ENCODE measurements around the gene SHROOM3. TPM values are rescaled to one million over a fixed set of nuclear protein-coding genes. Genes with fewer than 3 reads are reported as not detected.

SHROOM3 gene
- total and polyA plus RNA-seq, 8 donors: 6.1 to 212 (median 77.6) TPM

DNA sequence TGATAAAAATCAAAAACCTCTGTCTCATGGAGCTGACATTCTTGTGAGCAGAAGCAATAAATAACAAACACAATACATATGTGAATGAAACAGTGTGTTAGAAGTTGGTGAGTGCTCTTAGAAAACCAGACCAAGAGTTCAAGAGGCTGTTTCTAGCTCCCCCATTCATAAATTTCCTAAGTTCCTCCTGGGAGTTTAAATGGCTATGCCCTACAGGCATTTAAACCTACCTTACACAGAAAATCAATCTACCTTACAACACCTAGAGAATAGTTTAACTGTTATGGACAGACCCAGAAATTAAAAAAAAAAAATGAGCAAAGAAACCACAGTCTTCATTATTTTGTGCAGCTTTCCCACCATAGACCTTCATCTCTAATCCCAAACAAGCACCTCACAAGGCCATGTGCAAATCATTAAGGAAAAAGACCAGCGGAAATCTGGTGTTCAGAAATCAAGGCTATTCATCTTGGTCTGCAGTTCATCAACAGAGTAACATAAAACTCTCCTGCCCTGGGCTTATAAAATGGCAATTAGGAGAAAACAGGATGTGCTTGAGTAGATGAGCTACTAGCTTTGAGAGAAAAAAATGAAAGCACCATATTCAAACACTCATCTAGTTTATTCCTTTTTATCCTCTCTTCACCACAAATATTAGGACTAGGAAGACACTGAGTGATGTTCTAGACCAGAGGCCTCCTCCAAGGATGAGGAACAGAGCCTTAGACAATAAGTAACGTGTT, 147.2 kb downstream of the SHROOM3 start:
- no peaks in the 10 kb centered on the region for H3K36me3 ChIP-seq
- WGBS, 5 donors: 80 to 88% (median 84%) methylated on average over 2 of the region's 2 CpGs
- H3K27me3 ChIP-seq: peaks cover 0 to 6% (median 5%) of the 10 kb centered on the region in 3 donors
- peaks cover 0 to 9% (median 3%) of the 10 kb centered on the region in 4 donors for H3K4me1 ChIP-seq
- H3K27ac ChIP-seq: no peak overlapping the region
- intact Hi-C loops (cut with DNase I; ENCODE audit: low total_unique reads): no loop called here
- no peak for DNase-seq
- TF ChIP-seq, protein P1, sequence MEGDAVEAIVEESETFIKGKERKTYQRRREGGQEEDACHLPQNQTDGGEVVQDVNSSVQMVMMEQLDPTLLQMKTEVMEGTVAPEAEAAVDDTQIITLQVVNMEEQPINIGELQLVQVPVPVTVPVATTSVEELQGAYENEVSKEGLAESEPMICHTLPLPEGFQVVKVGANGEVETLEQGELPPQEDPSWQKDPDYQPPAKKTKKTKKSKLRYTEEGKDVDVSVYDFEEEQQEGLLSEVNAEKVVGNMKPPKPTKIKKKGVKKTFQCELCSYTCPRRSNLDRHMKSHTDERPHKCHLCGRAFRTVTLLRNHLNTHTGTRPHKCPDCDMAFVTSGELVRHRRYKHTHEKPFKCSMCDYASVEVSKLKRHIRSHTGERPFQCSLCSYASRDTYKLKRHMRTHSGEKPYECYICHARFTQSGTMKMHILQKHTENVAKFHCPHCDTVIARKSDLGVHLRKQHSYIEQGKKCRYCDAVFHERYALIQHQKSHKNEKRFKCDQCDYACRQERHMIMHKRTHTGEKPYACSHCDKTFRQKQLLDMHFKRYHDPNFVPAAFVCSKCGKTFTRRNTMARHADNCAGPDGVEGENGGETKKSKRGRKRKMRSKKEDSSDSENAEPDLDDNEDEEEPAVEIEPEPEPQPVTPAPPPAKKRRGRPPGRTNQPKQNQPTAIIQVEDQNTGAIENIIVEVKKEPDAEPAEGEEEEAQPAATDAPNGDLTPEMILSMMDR (IDR thresholded peaks at IDR 0.05): no peak
- TF ChIP-seq POLR2A (IDR thresholded peaks at IDR 0.05) (no peak), POLR2AphosphoS5 (IDR thresholded peaks at IDR 0.05) (no peak), EP300 (IDR thresholded peaks at IDR 0.05) (no peak)
- no peaks in the 10 kb centered on the region for H3K9me3 ChIP-seq
- no peak overlapping the region for H3K4me3 ChIP-seq

- DNase-seq: no peak
- peaks cover 0 to 9% (median 4%) of the 10 kb centered on the region in 4 donors for H3K4me1 ChIP-seq
- no peaks in the 10 kb centered on the region for H3K36me3 ChIP-seq
- H3K9me3 ChIP-seq: no peaks in the 10 kb centered on the region
- TF ChIP-seq EP300 (IDR thresholded peaks at IDR 0.05) (no peak), POLR2A (IDR thresholded peaks at IDR 0.05) (no peak), POLR2AphosphoS5 (IDR thresholded peaks at IDR 0.05) (no peak)
- TF ChIP-seq, protein P1 (IDR thresholded peaks at IDR 0.05): no peak
- intact Hi-C loops (cut with DNase I; ENCODE audit: low total_unique reads): no loop called here
- no peak overlapping the region for H3K27ac ChIP-seq
- 73 to 86% (median 82%) methylated on average over 3 of the region's 3 CpGs for whole genome bisulfite sequencing, 5 donors
- H3K27me3 ChIP-seq: peaks cover 0 to 6% (median 5%) of the 10 kb centered on the region in 3 donors
- no peak overlapping the region for H3K4me3 ChIP-seq
These were observed 147.7 kb downstream of the SHROOM3 start for GRCh38 chr4:76582817-76583087.

GRCh38 chr4:76584241-76585152, 149.5 kb downstream of the SHROOM3 start:
- Histone ChIP-seq H3K27ac (no peak overlapping the region), H3K9me3 (no peaks in the 10 kb centered on the region), H3K4me1 (peaks cover 1 to 19% (median 14%) of the 10 kb centered on the region in 4 donors), H3K36me3 (no peaks in the 10 kb centered on the region), H3K27me3 (peaks cover 0 to 6% (median 5%) of the 10 kb centered on the region in 3 donors), H3K4me3 (no peak overlapping the region)
- 68 to 79% (median 73%) methylated on average over 9 of the region's 9 CpGs for WGBS, 5 donors
- intact Hi-C loops (cut with DNase I; ENCODE audit: low total_unique reads): no loop called here
- no peak for DNase-seq
- TF ChIP-seq EP300 (IDR thresholded peaks at IDR 0.05) (no peak), POLR2A (IDR thresholded peaks at IDR 0.05) (no peak), POLR2AphosphoS5 (IDR thresholded peaks at IDR 0.05) (no peak)
- TF ChIP-seq, protein P1 (IDR thresholded peaks at IDR 0.05): no peak

GRCh38 chr4:76585272-76585671, 150.2 kb downstream of the SHROOM3 start:
- Histone ChIP-seq H3K27me3 (peaks cover 0 to 6% (median 5%) of the 10 kb centered on the region in 3 donors), H3K4me1 (peaks cover 3 to 27% (median 22%) of the 10 kb centered on the region in 4 donors), H3K36me3 (no peaks in the 10 kb centered on the region), H3K4me3 (peak overlapping the region in 1 of 4 donors; percentile 48), H3K9me3 (no peaks in the 10 kb centered on the region), H3K27ac (peak overlapping the region in 4 of 5 donors; percentile 81 to 92 (median 88))
- intact Hi-C loops (cut with DNase I; ENCODE audit: low total_unique reads): no loop called here
- no peak for DNase-seq
- 55 to 74% (median 65%) methylated on average over 5 of the region's 5 CpGs for WGBS, 5 donors
- TF ChIP-seq POLR2AphosphoS5 (IDR thresholded peaks at IDR 0.05): no peak
- TF ChIP-seq, protein P1 (IDR thresholded peaks at IDR 0.05): no peak
- TF ChIP-seq POLR2A (IDR thresholded peaks at IDR 0.05): no peak
- TF ChIP-seq EP300 (IDR thresholded peaks at IDR 0.05): no peak

Measured in stomach (tissue), 9 donors.